ENCODE results near the gene CYB5A. TPM values are rescaled to one million over a fixed set of nuclear protein-coding genes. Genes with fewer than 3 reads are reported as not detected.

Gene CYB5A
- total RNA-seq, 1 experiment from 2014 or later, result 130 TPM

- no peaks in the 10 kb centered on the region for H3K9me3 ChIP-seq (ENCODE audit: low read length)
- DNase-seq, result no peak
- no peak overlapping the region for H3K4me3 ChIP-seq (ENCODE audit: low read length)
- POLR2A ChIA-PET (ENCODE audit: unreplicated experiment), result no interaction called here
- TF ChIP-seq EZH2 (IDR thresholded peaks at IDR 0.05; ENCODE audit: low read length, unreplicated experiment) (no peak), CTCF (conservative IDR thresholded peaks at IDR 0.05; ENCODE audit: low read depth, low read length) (no peak), EZH2phosphoT487 (IDR thresholded peaks at IDR 0.05; ENCODE audit: borderline replicate concordance, low read length) (no peak)
- CTCF ChIA-PET, result no interaction called here
- no peaks in the 10 kb centered on the region for H3K36me3 ChIP-seq (ENCODE audit: low read depth, low read length)
- H3K27me3 ChIP-seq (ENCODE audit: low read length), result no peaks in the 10 kb centered on the region
- H3K9ac ChIP-seq (ENCODE audit: low read length), result no peak overlapping the region
- no peaks in the 10 kb centered on the region for H3K9me2 ChIP-seq (replicated peaks; ENCODE audit: low read length)
- no TSS peak for BruUV-seq (replicated peaks)
- no peaks in the 10 kb centered on the region for H4K20me1 ChIP-seq (ENCODE audit: low read length)
- H3K79me2 ChIP-seq (ENCODE audit: low read length), result no peaks in the 10 kb centered on the region
- no peak for ATAC-seq
- H3F3A ChIP-seq (ENCODE audit: low read length, unreplicated experiment), result no peaks in the 10 kb centered on the region
- peaks cover 11% of the 10 kb centered on the region for H3K4me1 ChIP-seq (ENCODE audit: insufficient read depth, low read length)
- H3K27ac ChIP-seq (ENCODE audit: low read length), result no peak overlapping the region
- intact Hi-C loops (cut with micrococcal nuclease), result no loop called here
- H2AFZ ChIP-seq (ENCODE audit: low read length), result no peak overlapping the region
- H3K4me2 ChIP-seq (ENCODE audit: low read length), result no peak overlapping the region
Measured at GRCh38 chr18:74215863-74216262, 75.9 kb downstream of the CYB5A start.

- H3K9me3 ChIP-seq (ENCODE audit: low read length), result no peaks in the 10 kb centered on the region
- H3K4me3 ChIP-seq (ENCODE audit: low read length), result no peak overlapping the region
- H2AFZ ChIP-seq (ENCODE audit: low read length), result no peak overlapping the region
- CTCF ChIA-PET, result no interaction called here
- ATAC-seq, result no peak
- TF ChIP-seq CTCF (conservative IDR thresholded peaks at IDR 0.05; ENCODE audit: low read depth, low read length) (no peak), EZH2phosphoT487 (IDR thresholded peaks at IDR 0.05; ENCODE audit: borderline replicate concordance, low read length) (no peak), EZH2 (IDR thresholded peaks at IDR 0.05; ENCODE audit: low read length, unreplicated experiment) (no peak)
- DNase-seq, result no peak
- H3K4me2 ChIP-seq (ENCODE audit: low read length), result no peak overlapping the region
- no peaks in the 10 kb centered on the region for H3K27me3 ChIP-seq (ENCODE audit: low read length)
- no TSS peak for BruUV-seq (replicated peaks)
- H3K79me2 ChIP-seq (ENCODE audit: low read length), result no peaks in the 10 kb centered on the region
- no peak overlapping the region for H3K27ac ChIP-seq (ENCODE audit: low read length)
- H3F3A ChIP-seq (ENCODE audit: low read length, unreplicated experiment), result no peaks in the 10 kb centered on the region
- H3K9ac ChIP-seq (ENCODE audit: low read length), result no peak overlapping the region
- POLR2A ChIA-PET (ENCODE audit: unreplicated experiment), result no interaction called here
- no peaks in the 10 kb centered on the region for H3K9me2 ChIP-seq (replicated peaks; ENCODE audit: low read length)
- intact Hi-C loops (cut with micrococcal nuclease), result no loop called here
- H3K4me1 ChIP-seq (ENCODE audit: insufficient read depth, low read length), result no peaks in the 10 kb centered on the region
- H4K20me1 ChIP-seq (ENCODE audit: low read length), result no peaks in the 10 kb centered on the region
- H3K36me3 ChIP-seq (ENCODE audit: low read depth, low read length), result no peaks in the 10 kb centered on the region
Measured at GRCh38 chr18:74213429-74213828, 78.3 kb downstream of the CYB5A start.

GRCh38 chr18:74204526-74205152 lies 87.1 kb downstream of the CYB5A start:
- Histone ChIP-seq H3K36me3 (ENCODE audit: low read depth, low read length) (no peaks in the 10 kb centered on the region), H3K27ac (ENCODE audit: low read length) (no peak overlapping the region), H3K9ac (ENCODE audit: low read length) (no peak overlapping the region), H3K79me2 (ENCODE audit: low read length) (no peaks in the 10 kb centered on the region), H3F3A (ENCODE audit: low read length, unreplicated experiment) (no peaks in the 10 kb centered on the region), H2AFZ (ENCODE audit: low read length) (no peak overlapping the region), H4K20me1 (ENCODE audit: low read length) (no peaks in the 10 kb centered on the region), H3K9me2 (replicated peaks; ENCODE audit: low read length) (no peaks in the 10 kb centered on the region), H3K27me3 (ENCODE audit: low read length) (no peaks in the 10 kb centered on the region), H3K4me3 (ENCODE audit: low read length) (no peak overlapping the region), H3K4me2 (ENCODE audit: low read length) (no peak overlapping the region), H3K9me3 (ENCODE audit: low read length) (no peaks in the 10 kb centered on the region), H3K4me1 (ENCODE audit: insufficient read depth, low read length) (no peaks in the 10 kb centered on the region)
- ATAC-seq, result no peak
- intact Hi-C loops (cut with micrococcal nuclease), result no loop called here
- no TSS peak for BruUV-seq (replicated peaks)
- no peak for DNase-seq
- TF ChIP-seq EZH2 (IDR thresholded peaks at IDR 0.05; ENCODE audit: low read length, unreplicated experiment), result no peak
- TF ChIP-seq CTCF (conservative IDR thresholded peaks at IDR 0.05; ENCODE audit: low read depth, low read length), result no peak
- no peak for TF ChIP-seq EZH2phosphoT487 (IDR thresholded peaks at IDR 0.05; ENCODE audit: borderline replicate concordance, low read length)
- POLR2A ChIA-PET (ENCODE audit: unreplicated experiment), result no interaction called here
- CTCF ChIA-PET, result no interaction called here
